DND-41 (cell line): ENCODE results near the gene JADE1.

Experiments
- ATAC-seq: fragments of 200-7000 bp; cut with Tn5 transposase; 3 replicates; pipeline ENCODE4 v1.9.1; 2021; ENCODE audit warnings: low read depth; ENCODE audit not compliant: insufficient read depth
- DNase-seq: peaks from one replicate; pipeline ENCODE4 v3.0.0-alpha.2; 2020
- H2AFZ ChIP-seq: 2 replicates; pipeline ENCODE4 v1.6.0; 2012; ENCODE audit warnings: low read depth, low read length
- H3K27ac ChIP-seq: 2 replicates; pipeline ENCODE4 v1.5.1; 2012; ENCODE audit warnings: low read length, inconsistent platforms
- H3K27me3 ChIP-seq: fragments of 200-600 bp; sonication (generic); 2 replicates; pipeline ENCODE4 v1.6.0; 2012; ENCODE audit warnings: low read length, mild to moderate bottlenecking, inconsistent platforms; ENCODE audit not compliant: insufficient read depth, poor library complexity
- H3K36me3 ChIP-seq: 2 replicates; pipeline ENCODE4 v1.5.1; 2012; ENCODE audit warnings: low read length, inconsistent platforms; ENCODE audit not compliant: insufficient read depth
- H3K4me1 ChIP-seq: 2 replicates; pipeline ENCODE4 v1.5.1; 2012; ENCODE audit warnings: mild to moderate bottlenecking, low read length; ENCODE audit not compliant: insufficient read depth
- H3K4me2 ChIP-seq: 2 replicates; pipeline ENCODE4 v1.6.0; 2012; ENCODE audit warnings: mild to moderate bottlenecking, moderate library complexity, low read length, inconsistent platforms; ENCODE audit not compliant: insufficient read depth
- H3K4me3 ChIP-seq, 2 experiments: fragments of 200-600 bp in 1 of 2; shearing (Covaris generic) in 1 of 2; 2 replicates each; pipeline ENCODE4 v1.5.1; 2012 to 2016; ENCODE audit warnings: inconsistent platforms in 2 of 2, low read length in 2 of 2, mild to moderate bottlenecking in 2 of 2, low read depth in 1 of 2, moderate library complexity in 1 of 2
- H3K79me2 ChIP-seq: 2 replicates; pipeline ENCODE4 v1.6.0; 2012; ENCODE audit warnings: low read length, inconsistent platforms; ENCODE audit not compliant: insufficient read depth
- H3K9ac ChIP-seq: 2 replicates; pipeline ENCODE4 v1.6.0; 2012; ENCODE audit warnings: low read depth, mild to moderate bottlenecking, inconsistent platforms, low read length, moderate library complexity
- H3K9me3 ChIP-seq: 2 replicates; pipeline ENCODE4 v1.5.1; 2012; ENCODE audit warnings: low read length, moderate library complexity, mild to moderate bottlenecking, inconsistent platforms; ENCODE audit not compliant: insufficient read depth, severe bottlenecking
- H4K20me1 ChIP-seq: 2 replicates; pipeline ENCODE4 v1.6.0; 2012; ENCODE audit warnings: low read length; ENCODE audit not compliant: insufficient read depth
- EZH2 ChIP-seq: IDR thresholded peaks from 3 replicates; pipeline ENCODE4 v1.6.1; 2012; ENCODE audit warnings: borderline replicate concordance, low read depth, mild to moderate bottlenecking, moderate library complexity, low read length, inconsistent platforms; ENCODE audit not compliant: severe bottlenecking
- TF ChIP-seq, protein P1 (sequence below): IDR thresholded peaks from 2 replicates; pipeline ENCODE4 v1.5.1; 2012; ENCODE audit warnings: borderline replicate concordance, low read length, moderate library complexity, mild to moderate bottlenecking; ENCODE audit not compliant: poor library complexity, severe bottlenecking; ENCODE audit errors: extremely low read depth

Gene JADE1

DNA sequence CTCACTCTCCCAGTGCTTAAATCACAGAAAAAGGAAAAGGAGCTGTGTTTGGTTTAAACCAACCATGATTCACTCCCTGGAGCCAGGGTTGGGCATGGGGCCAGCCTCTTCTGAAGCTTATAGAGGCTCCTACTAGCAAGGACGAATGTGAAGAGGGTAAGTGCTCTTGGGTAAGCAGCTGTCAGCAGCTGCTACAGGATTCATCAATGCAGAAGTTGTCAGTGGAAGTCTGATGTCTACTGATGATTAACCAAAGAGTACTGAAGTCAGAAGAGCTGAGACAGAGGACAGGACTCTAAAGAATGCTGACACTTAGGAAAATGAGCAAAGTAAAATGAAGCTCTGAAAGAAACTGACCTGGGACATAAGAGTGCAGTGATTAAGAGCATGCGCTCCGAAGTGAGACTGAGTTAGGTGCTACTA, 32.7 kb upstream of the JADE1 start:
- Histone ChIP-seq H3K9me3 (no peaks in the 10 kb centered on the region), H4K20me1 (no peaks in the 10 kb centered on the region), H3K36me3 (no peaks in the 10 kb centered on the region), H3K9ac (no peak overlapping the region), H3K27me3 (no peaks in the 10 kb centered on the region), H3K4me3 (no peak overlapping the region), H2AFZ (no peak overlapping the region), H3K4me1 (no peaks in the 10 kb centered on the region), H3K27ac (no peak overlapping the region), H3K79me2 (no peaks in the 10 kb centered on the region), H3K4me2 (no peak overlapping the region)
- ATAC-seq (no peak), DNase-seq (no peak)
- no peak for TF ChIP-seq EZH2
- TF ChIP-seq, protein P1, sequence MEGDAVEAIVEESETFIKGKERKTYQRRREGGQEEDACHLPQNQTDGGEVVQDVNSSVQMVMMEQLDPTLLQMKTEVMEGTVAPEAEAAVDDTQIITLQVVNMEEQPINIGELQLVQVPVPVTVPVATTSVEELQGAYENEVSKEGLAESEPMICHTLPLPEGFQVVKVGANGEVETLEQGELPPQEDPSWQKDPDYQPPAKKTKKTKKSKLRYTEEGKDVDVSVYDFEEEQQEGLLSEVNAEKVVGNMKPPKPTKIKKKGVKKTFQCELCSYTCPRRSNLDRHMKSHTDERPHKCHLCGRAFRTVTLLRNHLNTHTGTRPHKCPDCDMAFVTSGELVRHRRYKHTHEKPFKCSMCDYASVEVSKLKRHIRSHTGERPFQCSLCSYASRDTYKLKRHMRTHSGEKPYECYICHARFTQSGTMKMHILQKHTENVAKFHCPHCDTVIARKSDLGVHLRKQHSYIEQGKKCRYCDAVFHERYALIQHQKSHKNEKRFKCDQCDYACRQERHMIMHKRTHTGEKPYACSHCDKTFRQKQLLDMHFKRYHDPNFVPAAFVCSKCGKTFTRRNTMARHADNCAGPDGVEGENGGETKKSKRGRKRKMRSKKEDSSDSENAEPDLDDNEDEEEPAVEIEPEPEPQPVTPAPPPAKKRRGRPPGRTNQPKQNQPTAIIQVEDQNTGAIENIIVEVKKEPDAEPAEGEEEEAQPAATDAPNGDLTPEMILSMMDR = no peak

DNA sequence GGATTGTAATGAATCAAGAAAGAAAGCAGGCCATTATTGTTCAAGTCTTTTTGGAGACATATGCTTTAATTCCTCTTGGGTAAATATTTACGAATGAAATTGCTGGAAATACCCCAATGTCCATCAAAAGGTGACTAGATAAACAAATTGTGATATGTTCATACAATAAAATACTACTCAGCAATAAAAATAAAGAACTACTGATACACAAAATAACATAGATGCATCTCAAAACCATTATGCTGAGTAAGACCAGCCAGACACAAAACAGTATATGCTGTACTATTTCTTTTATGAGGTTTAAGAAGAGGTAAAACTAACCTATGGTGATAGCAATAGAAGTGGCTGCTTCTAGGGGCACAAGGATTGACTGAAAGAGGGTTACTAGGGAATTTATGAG, 28.8 kb upstream of the JADE1 start:
- H3K27me3 ChIP-seq = no peaks in the 10 kb centered on the region
- DNase-seq (no peak), ATAC-seq (no peak)
- H3K4me1 ChIP-seq = no peaks in the 10 kb centered on the region
- H4K20me1 ChIP-seq = no peaks in the 10 kb centered on the region
- H3K27ac ChIP-seq = no peak overlapping the region
- H3K4me2 ChIP-seq = no peak overlapping the region
- H2AFZ ChIP-seq = no peak overlapping the region
- no peak overlapping the region for H3K4me3 ChIP-seq
- H3K36me3 ChIP-seq = no peaks in the 10 kb centered on the region
- no peaks in the 10 kb centered on the region for H3K79me2 ChIP-seq
- no peak for TF ChIP-seq EZH2
- TF ChIP-seq, protein P1 = no peak
- no peak overlapping the region for H3K9ac ChIP-seq
- no peaks in the 10 kb centered on the region for H3K9me3 ChIP-seq

DNA sequence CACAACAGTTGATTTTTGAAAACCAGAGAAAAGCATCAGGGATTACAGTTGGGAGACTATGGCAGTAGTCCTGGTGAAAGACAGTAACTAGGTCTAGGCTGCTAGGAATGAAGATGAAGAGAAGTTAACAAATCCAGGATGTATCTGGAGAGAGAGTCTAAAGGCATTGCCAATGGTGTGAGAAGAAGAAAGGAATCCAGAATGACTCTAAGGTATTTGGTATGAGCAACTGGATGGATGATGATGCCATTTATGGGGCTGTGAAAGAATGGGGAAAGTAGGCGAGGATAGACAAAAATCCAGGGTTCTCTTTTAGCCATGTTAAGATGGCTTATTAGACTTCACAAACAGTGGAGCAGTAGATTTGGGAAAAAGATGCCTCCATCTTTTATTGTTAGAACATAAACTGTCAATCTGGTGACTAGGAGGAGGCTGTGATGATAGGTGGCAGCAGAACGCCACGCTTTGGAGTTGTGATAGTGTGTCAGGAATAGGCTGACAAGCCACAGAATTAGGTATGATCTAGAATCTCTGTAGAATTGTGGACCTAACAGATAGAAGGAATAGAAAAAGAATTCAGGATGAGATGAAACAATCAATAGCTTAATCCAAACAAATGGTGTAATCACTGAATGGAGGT, 27.3 kb upstream of the JADE1 start:
- no peaks in the 10 kb centered on the region for H3K9me3 ChIP-seq
- H2AFZ ChIP-seq = no peak overlapping the region
- H4K20me1 ChIP-seq = no peaks in the 10 kb centered on the region
- H3K36me3 ChIP-seq = no peaks in the 10 kb centered on the region
- no peak overlapping the region for H3K4me3 ChIP-seq
- TF ChIP-seq EZH2 = no peak
- TF ChIP-seq, protein P1 = peak; percentile 50
- H3K79me2 ChIP-seq = no peaks in the 10 kb centered on the region
- peak; percentile 50; the same call in 1 of the 3 replicates for ATAC-seq
- no peak overlapping the region for H3K27ac ChIP-seq
- H3K4me1 ChIP-seq = no peaks in the 10 kb centered on the region
- peak; percentile 30 for DNase-seq
- H3K9ac ChIP-seq = no peak overlapping the region
- no peaks in the 10 kb centered on the region for H3K27me3 ChIP-seq
- H3K4me2 ChIP-seq = no peak overlapping the region
